ENCODE data around the gene NDUFC1. TPM values are rescaled to one million over a fixed set of nuclear protein-coding genes. Genes with fewer than 3 reads are reported as not detected.

NDUFC1 gene
- total and polyA plus RNA-seq, 9 of the 15 experiments (the other 6 are each of a cell fraction or from before 2014, with no cell fraction given), result 58.9 to 378 (median 120) TPM

- TF ChIP-seq MITF (IDR thresholded peaks at IDR 0.05) (no peak), FOXP1 (CRISPR knock-in tag; IDR thresholded peaks at IDR 0.05) (peak; percentile 91), CUX1 (CRISPR knock-in tag; IDR thresholded peaks at IDR 0.05) (no peak), ZFP1 (CRISPR knock-in tag; IDR thresholded peaks at IDR 0.05) (no peak), ZNF584 (CRISPR knock-in tag; IDR thresholded peaks at IDR 0.05; ENCODE audit: low read depth) (no peak), ZNF76 (CRISPR knock-in tag; IDR thresholded peaks at IDR 0.05; ENCODE audit: borderline replicate concordance) (no peak), NR1H2 (CRISPR knock-in tag; IDR thresholded peaks at IDR 0.05) (peak; percentile 61; the same call in 1 of the 2 replicates), ZNF609 (CRISPR knock-in tag; IDR thresholded peaks at IDR 0.05; ENCODE audit: borderline replicate concordance) (no peak), RBM39 (optimal IDR thresholded peaks at IDR 0.05; ENCODE audit: low read depth, low read length) (no peak), MAZ (CRISPR knock-in tag; conservative IDR thresholded peaks at IDR 0.05 in 1 of 2, IDR thresholded peaks at IDR 0.05 in 1 of 2) (peak; percentile 85 to 92), PHB2 (IDR thresholded peaks at IDR 0.05; ENCODE audit: low read depth) (no peak), FOXA3 (CRISPR knock-in tag; conservative IDR thresholded peaks at IDR 0.05 in 1 of 2, IDR thresholded peaks at IDR 0.05 in 1 of 2) (no peak), GATAD2A (IDR thresholded peaks at IDR 0.05) (peak; percentile 74; the same call in 1 of the 2 replicates), GATAD2B (IDR thresholded peaks at IDR 0.05; ENCODE audit: borderline replicate concordance) (peak; percentile 90), KLF16 (IDR thresholded peaks at IDR 0.05) (peak; percentile 54; the same call in 1 of the 2 replicates), ZNF445 (CRISPR knock-in tag; IDR thresholded peaks at IDR 0.05; ENCODE audit: low read depth) (no peak), FUS (optimal IDR thresholded peaks at IDR 0.05; ENCODE audit: low read depth, low read length) (no peak)
Observed at GRCh38 chr4:139295206-139295941, 6.9 kb downstream of the NDUFC1 start (continued).

All from K562 (cell line).